Parathyroid adenoma (tissue), 2 donors: ENCODE results near the gene SMC2.

Experiments used
- H2AFZ ChIP-seq: fragments of 300-600 bp; sonication (generic); one replicate; pipeline ENCODE4 v1.7.0; 2017; ENCODE audit warnings: antibody characterized with exemption, mild to moderate bottlenecking
- H3K27ac ChIP-seq: fragments of 300-600 bp; sonication (generic); one replicate; pipeline ENCODE4 v1.7.0; 2017
- H3K27me3 ChIP-seq: fragments of 300-600 bp; sonication (generic); one replicate; pipeline ENCODE4 v1.7.0; 2017; ENCODE audit warnings: low read length; ENCODE audit not compliant: control insufficient read depth, insufficient read depth
- H3K36me3 ChIP-seq: fragments of 300-600 bp; sonication (generic); one replicate; pipeline ENCODE4 v1.7.0; 2017; ENCODE audit warnings: low read length; ENCODE audit not compliant: control insufficient read depth, insufficient read depth
- H3K4me1 ChIP-seq: fragments of 300-600 bp; sonication (generic); one replicate; pipeline ENCODE4 v1.7.0; 2017; ENCODE audit warnings: control low read depth
- H3K4me2 ChIP-seq: fragments of 300-600 bp; sonication (generic); one replicate; pipeline ENCODE4 v1.7.0; 2017; ENCODE audit warnings: low read length
- H3K4me3 ChIP-seq: fragments of 300-600 bp; sonication (generic); one replicate; pipeline ENCODE4 v1.7.0; 2017; ENCODE audit warnings: low read depth, low read length
- H3K79me2 ChIP-seq: fragments of 300-600 bp; sonication (generic); one replicate; pipeline ENCODE4 v1.7.0; 2017; ENCODE audit warnings: control low read depth
- H3K9ac ChIP-seq: fragments of 300-600 bp; sonication (generic); one replicate; pipeline ENCODE4 v1.7.0; 2017; ENCODE audit warnings: mild to moderate bottlenecking
- H3K9me3 ChIP-seq: fragments of 300-600 bp; sonication (generic); one replicate; pipeline ENCODE4 v1.7.0; 2017; ENCODE audit warnings: low read length; ENCODE audit not compliant: control insufficient read depth
- CTCF ChIP-seq: fragments of 300-600 bp; sonication (generic); IDR thresholded peaks from one replicate; pipeline ENCODE4 v1.7.0; 2017; ENCODE audit warnings: antibody characterized with exemption, mild to moderate bottlenecking
- donor health status: primary hyperparathyroidism.

SMC2 gene

GRCh38 chr9:104088416-104088815 lies 5.7 kb upstream of the SMC2 start:
- H3K9me3 ChIP-seq: no peaks in the 10 kb centered on the region
- H3K9ac ChIP-seq: no peak overlapping the region
- H3K79me2 ChIP-seq: no peaks in the 10 kb centered on the region
- no peak overlapping the region for H3K4me2 ChIP-seq
- no peak for TF ChIP-seq CTCF
- H3K4me1 ChIP-seq: no peaks in the 10 kb centered on the region
- no peak overlapping the region for H3K4me3 ChIP-seq
- H3K36me3 ChIP-seq: no peaks in the 10 kb centered on the region
- no peaks in the 10 kb centered on the region for H3K27me3 ChIP-seq
- no peak overlapping the region for H3K27ac ChIP-seq
- H2AFZ ChIP-seq: no peak overlapping the region

GRCh38 chr9:104090578-104090977 lies 3.5 kb upstream of the SMC2 start:
- no peak overlapping the region for H3K4me2 ChIP-seq
- no peaks in the 10 kb centered on the region for H3K27me3 ChIP-seq
- H3K9ac ChIP-seq: no peak overlapping the region
- H3K79me2 ChIP-seq: no peaks in the 10 kb centered on the region
- no peak for TF ChIP-seq CTCF
- H2AFZ ChIP-seq: no peak overlapping the region
- H3K36me3 ChIP-seq: no peaks in the 10 kb centered on the region
- H3K4me3 ChIP-seq: no peak overlapping the region
- H3K27ac ChIP-seq: no peak overlapping the region
- no peaks in the 10 kb centered on the region for H3K4me1 ChIP-seq
- no peaks in the 10 kb centered on the region for H3K9me3 ChIP-seq

GRCh38 chr9:104091116-104091515 lies 3.0 kb upstream of the SMC2 start:
- H2AFZ ChIP-seq: no peak overlapping the region
- TF ChIP-seq CTCF: no peak
- H3K27me3 ChIP-seq: no peaks in the 10 kb centered on the region
- H3K4me1 ChIP-seq: no peaks in the 10 kb centered on the region
- no peaks in the 10 kb centered on the region for H3K36me3 ChIP-seq
- no peaks in the 10 kb centered on the region for H3K9me3 ChIP-seq
- no peaks in the 10 kb centered on the region for H3K79me2 ChIP-seq
- no peak overlapping the region for H3K27ac ChIP-seq
- H3K4me2 ChIP-seq: no peak overlapping the region
- H3K4me3 ChIP-seq: no peak overlapping the region
- H3K9ac ChIP-seq: no peak overlapping the region

- Histone ChIP-seq H3K9ac (no peak overlapping the region), H3K27ac (no peak overlapping the region), H3K9me3 (no peaks in the 10 kb centered on the region), H3K4me1 (no peaks in the 10 kb centered on the region), H3K36me3 (no peaks in the 10 kb centered on the region), H2AFZ (no peak overlapping the region), H3K4me3 (no peak overlapping the region), H3K4me2 (no peak overlapping the region), H3K27me3 (no peaks in the 10 kb centered on the region), H3K79me2 (no peaks in the 10 kb centered on the region)
- TF ChIP-seq CTCF: no peak
Measured at GRCh38 chr9:104091708-104092107, 2.4 kb upstream of the SMC2 start.

- no peaks in the 10 kb centered on the region for H3K79me2 ChIP-seq
- H3K27me3 ChIP-seq: no peaks in the 10 kb centered on the region
- H3K27ac ChIP-seq: no peak overlapping the region
- H2AFZ ChIP-seq: no peak overlapping the region
- H3K4me1 ChIP-seq: no peaks in the 10 kb centered on the region
- no peak overlapping the region for H3K4me3 ChIP-seq
- TF ChIP-seq CTCF: no peak
- H3K9ac ChIP-seq: no peak overlapping the region
- no peaks in the 10 kb centered on the region for H3K9me3 ChIP-seq
- no peak overlapping the region for H3K4me2 ChIP-seq
- no peaks in the 10 kb centered on the region for H3K36me3 ChIP-seq
Measured at GRCh38 chr9:104092192-104092591, 1.9 kb upstream of the SMC2 start.
